Ishikawa (cell line): ENCODE measurements around the gene ZNF296.

Experiments used
- CREB1 ChIP-seq: IDR thresholded peaks from 2 replicates; pipeline ENCODE4 v1.6.1; 2012; ENCODE audit warnings: low read depth
- FOXM1 ChIP-seq: IDR thresholded peaks from 2 replicates; pipeline ENCODE4 v1.6.1; 2012; ENCODE audit warnings: low read depth, borderline replicate concordance
- REST ChIP-seq: IDR thresholded peaks from 2 replicates; pipeline ENCODE4 v1.6.1; 2012; ENCODE audit warnings: low read depth, mild to moderate bottlenecking
- TCF12 ChIP-seq: IDR thresholded peaks from 2 replicates; pipeline ENCODE4 v1.6.1; 2012; ENCODE audit warnings: low read depth
- USF1 ChIP-seq: IDR thresholded peaks from 2 replicates; pipeline ENCODE4 v1.6.1; 2012
- ZBTB7A ChIP-seq: IDR thresholded peaks from 2 replicates; pipeline ENCODE4 v1.6.1; 2012; ENCODE audit warnings: low read depth

- TF ChIP-seq TCF12 = no peak
- no peak for TF ChIP-seq REST
- TF ChIP-seq ZBTB7A = no peak
- TF ChIP-seq FOXM1 = no peak
- no peak for TF ChIP-seq CREB1
- TF ChIP-seq USF1 = no peak
These were observed 3.7 kb upstream of the ZNF296 start for GRCh38 chr19:45079911-45080370.
